ENCODE data around the gene NEK8. TPM values are rescaled to one million over a fixed set of nuclear protein-coding genes. Genes with fewer than 3 reads are reported as not detected.
A peak's percentile ranks its signal among the peaks of the same experiment; 100 is the strongest.
"Not testable (repeated sequence)": the region's sequence is repeated elsewhere in the genome, so short reads cannot be mapped to it uniquely, and the experiment has no call there.

NEK8 gene
- total RNA-seq, 3 donors from 2014 or later: 3.4 to 7.9 (median 6.8) TPM

DNA sequence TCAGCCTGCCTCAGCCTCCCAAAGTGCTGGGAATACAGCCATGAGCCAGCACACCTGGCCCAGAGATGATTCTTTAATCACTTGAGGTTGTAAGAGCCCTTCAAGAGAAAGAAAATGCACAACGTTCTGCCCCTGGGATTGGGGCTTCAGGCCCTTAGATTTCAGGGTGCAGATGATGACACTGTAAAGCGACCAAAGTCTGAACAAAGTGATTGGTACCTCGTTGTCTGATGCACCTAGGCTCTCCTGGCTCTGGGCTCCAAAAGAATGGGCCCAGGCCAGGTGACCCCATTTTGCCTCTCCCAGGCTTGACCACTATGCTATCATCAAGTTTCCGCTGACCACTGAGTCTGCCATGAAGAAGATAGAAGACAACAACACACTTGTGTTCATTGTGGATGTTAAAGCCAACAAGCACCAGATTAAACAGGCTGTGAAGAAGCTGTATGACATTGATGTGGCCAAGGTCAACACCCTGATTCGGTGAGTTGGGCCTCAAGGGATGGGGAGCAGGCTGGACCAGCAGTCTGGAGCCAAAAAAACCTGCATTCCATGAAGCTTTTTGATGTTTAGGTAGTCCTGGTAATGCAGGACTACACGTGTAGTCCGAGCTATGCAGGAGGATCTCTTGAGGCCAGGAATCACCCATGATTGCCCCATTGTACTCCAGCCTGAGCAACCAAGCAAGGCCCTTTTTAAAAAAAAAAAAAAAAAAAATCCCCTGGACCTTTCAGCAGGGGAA is 6.0 kb upstream of the NEK8 start:
- peaks cover 8% of the 10 kb centered on the region for H3K36me3 ChIP-seq (ENCODE audit: low read depth)
- TF ChIP-seq, protein P1, sequence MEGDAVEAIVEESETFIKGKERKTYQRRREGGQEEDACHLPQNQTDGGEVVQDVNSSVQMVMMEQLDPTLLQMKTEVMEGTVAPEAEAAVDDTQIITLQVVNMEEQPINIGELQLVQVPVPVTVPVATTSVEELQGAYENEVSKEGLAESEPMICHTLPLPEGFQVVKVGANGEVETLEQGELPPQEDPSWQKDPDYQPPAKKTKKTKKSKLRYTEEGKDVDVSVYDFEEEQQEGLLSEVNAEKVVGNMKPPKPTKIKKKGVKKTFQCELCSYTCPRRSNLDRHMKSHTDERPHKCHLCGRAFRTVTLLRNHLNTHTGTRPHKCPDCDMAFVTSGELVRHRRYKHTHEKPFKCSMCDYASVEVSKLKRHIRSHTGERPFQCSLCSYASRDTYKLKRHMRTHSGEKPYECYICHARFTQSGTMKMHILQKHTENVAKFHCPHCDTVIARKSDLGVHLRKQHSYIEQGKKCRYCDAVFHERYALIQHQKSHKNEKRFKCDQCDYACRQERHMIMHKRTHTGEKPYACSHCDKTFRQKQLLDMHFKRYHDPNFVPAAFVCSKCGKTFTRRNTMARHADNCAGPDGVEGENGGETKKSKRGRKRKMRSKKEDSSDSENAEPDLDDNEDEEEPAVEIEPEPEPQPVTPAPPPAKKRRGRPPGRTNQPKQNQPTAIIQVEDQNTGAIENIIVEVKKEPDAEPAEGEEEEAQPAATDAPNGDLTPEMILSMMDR (IDR thresholded peaks at IDR 0.05): no peak
- no peak for DNase-seq
- ATAC-seq: no peak
- no peaks in the 10 kb centered on the region for H3K9me3 ChIP-seq
- no peak overlapping the region for H3K4me3 ChIP-seq
- intact Hi-C loops (cut with DNase I, micrococcal nuclease): no loop called here
- peaks cover 56% of the 10 kb centered on the region for H3K4me1 ChIP-seq (ENCODE audit: low read depth)

DNA sequence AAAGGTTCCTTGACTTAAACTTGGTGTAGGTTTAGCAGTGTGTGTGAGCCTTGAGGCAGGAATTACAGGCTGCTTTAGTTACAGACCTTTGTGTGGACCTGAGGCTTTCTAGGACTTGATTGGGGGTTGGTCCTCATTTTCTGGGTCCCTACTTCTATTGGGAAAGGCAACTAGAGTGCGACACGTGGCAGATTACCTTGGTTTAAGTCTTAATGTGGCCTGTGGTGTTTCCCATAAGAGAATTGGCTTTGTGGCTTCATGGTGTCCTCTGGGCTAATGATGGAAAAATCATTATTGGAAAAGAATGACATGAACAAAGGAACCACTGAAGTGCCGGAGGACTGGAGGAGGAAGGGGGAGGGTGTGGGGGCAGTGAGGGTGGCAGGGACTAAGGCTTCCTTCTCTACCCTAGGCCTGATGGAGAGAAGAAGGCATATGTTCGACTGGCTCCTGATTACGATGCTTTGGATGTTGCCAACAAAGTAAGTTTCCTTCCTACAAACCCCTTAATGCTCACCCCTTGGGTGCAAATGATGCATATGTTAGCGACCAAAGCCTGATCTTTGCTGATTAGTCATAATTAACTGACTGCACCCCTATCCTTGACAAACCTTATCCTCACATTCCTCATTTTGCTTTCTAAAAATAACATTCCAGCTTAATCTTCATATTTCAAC is 5.3 kb upstream of the NEK8 start:
- TF ChIP-seq, protein P1 (IDR thresholded peaks at IDR 0.05): no peak
- no peak for DNase-seq
- Histone ChIP-seq H3K36me3 (ENCODE audit: low read depth) (peaks cover 8% of the 10 kb centered on the region), H3K9me3 (no peaks in the 10 kb centered on the region), H3K4me3 (no peak overlapping the region), H3K4me1 (ENCODE audit: low read depth) (peaks cover 59% of the 10 kb centered on the region)
- intact Hi-C loops (cut with DNase I, micrococcal nuclease): no loop called here
- no peak for ATAC-seq

DNA sequence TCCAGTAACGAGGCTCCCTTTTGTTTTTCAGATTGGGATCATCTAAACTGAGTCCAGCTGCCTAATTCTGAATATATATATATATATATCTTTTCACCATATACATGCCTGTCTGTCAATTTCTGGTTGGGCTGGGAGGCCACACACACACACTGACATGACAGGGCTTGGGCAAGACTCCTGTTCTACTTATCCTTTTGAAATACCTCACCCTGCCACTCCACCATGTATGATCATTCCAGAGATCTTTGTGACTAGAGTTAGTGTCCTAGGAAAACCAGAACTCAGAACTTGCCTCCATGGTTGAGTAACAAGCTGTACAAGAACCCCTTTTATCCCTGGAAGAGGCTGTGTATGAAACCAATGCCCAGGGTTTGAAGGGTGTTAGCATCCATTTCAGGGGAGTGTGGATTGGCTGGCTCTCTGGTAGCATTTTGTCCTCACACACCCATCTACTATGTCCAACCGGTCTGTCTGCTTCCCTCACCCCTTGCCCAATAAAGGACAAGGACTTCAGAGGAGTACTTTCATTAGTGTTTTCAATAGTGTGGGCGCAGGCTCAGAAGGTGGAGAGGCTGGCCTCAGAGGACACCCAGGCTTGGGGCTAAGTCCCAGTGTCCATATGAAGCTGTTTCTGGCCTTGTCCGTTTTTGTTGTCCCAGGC is 4.6 kb upstream of the NEK8 start:
- Histone ChIP-seq H3K36me3 (ENCODE audit: low read depth) (peaks cover 12% of the 10 kb centered on the region), H3K4me1 (ENCODE audit: low read depth) (peaks cover 56% of the 10 kb centered on the region)
- DNase-seq; H3K9me3 ChIP-seq; intact Hi-C loops (cut with DNase I, micrococcal nuclease); H3K4me3 ChIP-seq; ATAC-seq: not testable (repeated sequence)

- TF ChIP-seq, protein P1 (IDR thresholded peaks at IDR 0.05): no peak
- DNase-seq (peak in 1 of 3 donors; percentile 36), ATAC-seq (no peak)
- intact Hi-C loops (cut with DNase I, micrococcal nuclease): no loop called here
- Histone ChIP-seq H3K9me3 (no peaks in the 10 kb centered on the region), H3K4me1 (ENCODE audit: low read depth) (peaks cover 57% of the 10 kb centered on the region), H3K36me3 (ENCODE audit: low read depth) (peaks cover 10% of the 10 kb centered on the region), H3K4me3 (no peak overlapping the region)
Measured at GRCh38 chr17:28724500-28725165, 4.0 kb upstream of the NEK8 start.

GRCh38 chr17:28725166-28725659 is 3.4 kb upstream of the NEK8 start:
- intact Hi-C loops (cut with DNase I, micrococcal nuclease): no loop called here
- H3K4me1 ChIP-seq (ENCODE audit: low read depth): peaks cover 60% of the 10 kb centered on the region

More at GRCh38 chr17:28725166-28725659, 3.4 kb upstream of the NEK8 start:
- TF ChIP-seq, protein P1 (IDR thresholded peaks at IDR 0.05): no peak
- no peak overlapping the region for H3K4me3 ChIP-seq
- DNase-seq (no peak), ATAC-seq (no peak)
- H3K9me3 ChIP-seq: no peaks in the 10 kb centered on the region
- peaks cover 9% of the 10 kb centered on the region for H3K36me3 ChIP-seq (ENCODE audit: low read depth)

Data from mucosa of descending colon (tissue), 3 donors.